A549 (cell line): ENCODE data around the gene LRG1. TPM values are rescaled to one million over a fixed set of nuclear protein-coding genes. Genes with fewer than 3 reads are reported as not detected.

Experiments
- ATAC-seq, 2 experiments: fragments of 200-7000 bp in 1 of 2; fragments of >200 bp in 1 of 2; cut with Nextera tagmentation in 1 of 2; cut with Tn5 transposase in 1 of 2; 3 replicates each; pipeline versions ENCODE4 v1.8.0 to v1.9.1; 2018 to 2020; ENCODE audit warnings: mild to moderate bottlenecking in 1 of 2, moderate library complexity in 1 of 2
- CTCF ChIA-PET: fragments of 300-600 bp; sonication (Branson Sonifier 250); formaldehyde crosslinking; extraction: SDS; loops from one replicate; lab custom pipeline; 2021; ENCODE audit warnings: antibody characterized with exemption, inconsistent platforms; lab: Yijun Ruan, JAX
- POLR2A ChIA-PET: fragments of 350-600 bp; formaldehyde crosslinking; extraction: SDS; loops from one replicate; lab custom pipeline; 2021; ENCODE audit warnings: antibody characterized with exemption, inconsistent platforms; lab: Yijun Ruan, JAX
- DNase-seq, 2 experiments: peaks; one replicate each; pipeline versions ENCODE4 v3.0.0 to v3.0.0-alpha.2; 2011 to 2016; ENCODE audit warnings: low read depth in 1 of 2, low spot score in 1 of 2
- FAIRE-seq: peaks from 2 replicates; lab custom pipeline; 2011; peaks lifted over from hg19 to GRCh38; lab: Jason Lieb, UNC
- H3K27ac ChIP-seq, 2 experiments: fragments of >200 bp; sonication (Bioruptor Twin); formaldehyde crosslinking; 3 replicates each; pipeline ENCODE4 v1.5.1; 2016 to 2017
- H3K4me1 ChIP-seq: fragments of >200 bp; sonication (Bioruptor Twin); formaldehyde crosslinking; 3 replicates; pipeline ENCODE4 v1.6.1; 2016
- H3K4me2 ChIP-seq: fragments of >200 bp; sonication (Bioruptor Twin); formaldehyde crosslinking; 3 replicates; pipeline ENCODE4 v1.6.1; 2016
- H3K4me3 ChIP-seq: fragments of >200 bp; sonication (Bioruptor Twin); formaldehyde crosslinking; 3 replicates; pipeline ENCODE4 v1.5.1; 2016
- H3K9me3 ChIP-seq: fragments of >200 bp; sonication (Bioruptor Twin); formaldehyde crosslinking; 3 replicates; pipeline ENCODE4 v1.6.1; 2016
- CBX8 ChIP-seq: fragments of 200-600 bp; sonication (generic); IDR thresholded peaks from 2 replicates; pipeline ENCODE4 v1.6.1; 2016
- CEBPB ChIP-seq, 2 experiments: fragments of >200 bp in 1 of 2; sonication (Bioruptor Twin) in 1 of 2; formaldehyde crosslinking in 1 of 2; IDR thresholded peaks; 2 replicates each; pipeline ENCODE4 v1.6.1; 2012 to 2016
- EP300 ChIP-seq, 2 experiments: fragments of >200 bp; sonication (Bioruptor Twin); formaldehyde crosslinking; IDR thresholded peaks; 2 replicates in 1 of 2; 3 replicates in 1 of 2; pipeline ENCODE4 v1.6.1; 2016 to 2017
- FOXS1 ChIP-seq: fragments of 250-450 bp; sonication (Bioruptor Pico); IDR thresholded peaks from 2 replicates; pipeline ENCODE4 v1.5.0; 2020; ENCODE audit warnings: mild to moderate bottlenecking, moderate library complexity
- GATA3 ChIP-seq: IDR thresholded peaks from 2 replicates; pipeline ENCODE4 v1.6.1; 2012; ENCODE audit warnings: borderline replicate concordance
- HOXB5 ChIP-seq: fragments of 250-450 bp; sonication (Bioruptor Pico); IDR thresholded peaks from 2 replicates; pipeline ENCODE4 v1.5.0; 2020; ENCODE audit warnings: mild to moderate bottlenecking, moderate library complexity
- JUN ChIP-seq, 2 experiments: fragments of >200 bp; sonication (Bioruptor Twin); formaldehyde crosslinking; IDR thresholded peaks; 2 replicates in 1 of 2; 3 replicates in 1 of 2; pipeline ENCODE4 v1.6.1; 2016 to 2017
- KDM1A ChIP-seq: fragments of 200-600 bp; sonication (generic); IDR thresholded peaks from 2 replicates; pipeline ENCODE4 v1.6.1; 2016; ENCODE audit warnings: low read depth, mild to moderate bottlenecking
- MYC ChIP-seq: IDR thresholded peaks from 2 replicates; pipeline ENCODE4 v1.6.1; 2012; ENCODE audit warnings: mild to moderate bottlenecking, inconsistent platforms, low read length, improper control_type of control experiment, borderline replicate concordance
- NFE2L2 ChIP-seq: fragments of 150-350 bp; conservative IDR thresholded peaks from 2 replicates; pipeline ENCODE4 v1.6.1; 2014; ENCODE audit warnings: low read length
- NR3C1 ChIP-seq: fragments of >200 bp; sonication (Bioruptor Twin); formaldehyde crosslinking; IDR thresholded peaks from 3 replicates; pipeline ENCODE4 v1.6.1; 2017
- RAD21 ChIP-seq, 2 experiments: fragments of >200 bp in 1 of 2; sonication (Bioruptor Twin) in 1 of 2; formaldehyde crosslinking in 1 of 2; IDR thresholded peaks in 1 of 2; conservative IDR thresholded peaks in 1 of 2; 2 replicates in 1 of 2; 3 replicates in 1 of 2; pipeline ENCODE4 v1.6.1; 2012 to 2018; ENCODE audit warnings: inconsistent platforms in 1 of 2
- SREBF2 ChIP-seq: fragments of 450-650 bp; IDR thresholded peaks from 2 replicates; pipeline ENCODE4 v1.6.1; 2014; ENCODE audit warnings: mild to moderate bottlenecking, moderate library complexity
- TP53 ChIP-seq: fragments of 250-450 bp; sonication (Bioruptor Pico); IDR thresholded peaks from 2 replicates; pipeline ENCODE4 v1.5.0; 2021; ENCODE audit warnings: mild to moderate bottlenecking, moderate library complexity
- ZSCAN20 ChIP-seq: fragments of 250-450 bp; sonication (Bioruptor Pico); IDR thresholded peaks from 2 replicates; pipeline ENCODE4 v1.8.0; 2022; ENCODE audit warnings: mild to moderate bottlenecking, moderate library complexity
- WGBS: methylation state at CpG from one replicate; pipeline ENCODE4 v1.1.6; 2017; ENCODE audit errors: missing lambda C conversion rate; 5-methylcytosine and 5-hydroxymethylcytosine counted together
- polyA plus RNA-seq, 4 experiments: library from polyadenylated mRNA; depleted of rRNA in 3 of 4; stranded (reverse); fragments of >200 nt; fragmentation: RNase III in 1 of 4; extraction: RNeasy Plus Mini Kit Qiagen cat#74134 plus additional on column Dnase treatment in 1 of 4; gene quantifications; 2 replicates in 3 of 4; 3 replicates in 1 of 4; pipeline ENCODE4 v1.2.3, GENCODE V29; 2011 to 2017
- TF ChIP-seq, protein P1 (sequence below): fragments of >200 bp; sonication (Bioruptor Twin); formaldehyde crosslinking; IDR thresholded peaks from 3 replicates; pipeline ENCODE4 v1.5.1; 2016

The LRG1 gene
- polyA plus RNA-seq, 2 of the 4 experiments (the other 2 are of a cell fraction), result 0.18 TPM; not detected in 1

DNA sequence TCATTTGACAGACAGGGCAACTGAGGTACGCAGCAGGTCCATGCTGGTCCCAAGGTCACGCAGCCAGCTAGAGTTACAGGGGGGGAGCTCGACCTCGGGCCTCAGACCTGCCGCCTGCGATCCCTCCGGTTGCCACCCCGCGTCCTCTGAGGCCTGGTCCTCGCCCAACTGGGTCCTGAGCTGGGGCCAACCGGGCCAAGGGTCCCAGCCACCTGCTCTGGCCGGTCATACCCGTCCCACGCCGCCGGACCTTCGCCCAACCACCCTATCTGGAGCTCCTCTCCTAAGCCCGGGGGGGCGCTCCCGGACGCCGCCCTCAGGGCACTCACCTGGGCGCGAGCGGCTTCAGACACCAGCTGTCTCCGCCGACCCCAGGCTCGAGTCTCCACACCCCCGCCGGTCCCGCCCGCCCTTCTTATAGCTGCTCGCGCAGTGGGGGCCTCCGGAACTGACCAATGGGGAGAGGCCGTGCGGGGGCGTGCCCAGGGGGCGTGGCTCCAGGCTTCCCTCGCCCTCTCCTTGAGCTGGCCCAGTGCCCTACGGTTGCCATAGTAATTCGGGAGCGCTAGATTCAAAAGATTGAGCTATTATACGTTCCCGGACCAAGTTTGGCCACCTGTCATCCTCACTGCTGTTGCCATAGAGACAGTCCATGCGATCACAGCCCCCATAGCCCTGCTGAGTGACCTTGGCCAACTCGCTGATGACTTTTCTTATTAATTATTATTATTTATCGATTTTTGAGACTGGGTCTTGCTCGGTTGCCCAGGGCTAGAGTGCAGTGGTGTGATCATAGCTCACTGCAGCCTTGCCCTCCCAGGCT, 4.8 kb downstream of the LRG1 start, which contains the start of gene PLIN5:
Gene PLIN5, minus strand, starts transcription at position 389 of the 823 bp plus-strand sequence. CDS start 1,150 bp downstream, outside the sequence.
- no peaks in the 10 kb centered on the region for H3K9me3 ChIP-seq
- 23% methylated on average over 15 of the region's 49 CpGs for WGBS
- 0 out of 6 replicates have a peak within 1 kb of the TSS, but pooled peaks of 1 of the 2 experiments have one; percentile 28 for H3K27ac ChIP-seq
- H3K4me2 ChIP-seq, result peak within 1 kb of the TSS; percentile 75
- ChIA-PET POLR2A (interaction anchor here (0.9 kb wide), 1 partner anchor 14 kb away, joined by 4 read pairs; no protein-coding TSS in a partner anchor), CTCF (interaction anchor here (0.6 to 3.5 kb wide), 5 partner anchors 11 to 545 kb away, joined by 3 to 51 read pairs (median 6); no protein-coding TSS in a partner anchor)
- ATAC-seq (peak; percentile 61 to 83), DNase-seq (peak; percentile 65 to 66), FAIRE-seq (no peak)
- peak within 1 kb of the TSS; percentile 32; the same call in 1 of the 3 replicates for H3K4me3 ChIP-seq
- TF ChIP-seq SREBF2, result no peak
- no peaks in the 10 kb centered on the region for H3K4me1 ChIP-seq

DNA sequence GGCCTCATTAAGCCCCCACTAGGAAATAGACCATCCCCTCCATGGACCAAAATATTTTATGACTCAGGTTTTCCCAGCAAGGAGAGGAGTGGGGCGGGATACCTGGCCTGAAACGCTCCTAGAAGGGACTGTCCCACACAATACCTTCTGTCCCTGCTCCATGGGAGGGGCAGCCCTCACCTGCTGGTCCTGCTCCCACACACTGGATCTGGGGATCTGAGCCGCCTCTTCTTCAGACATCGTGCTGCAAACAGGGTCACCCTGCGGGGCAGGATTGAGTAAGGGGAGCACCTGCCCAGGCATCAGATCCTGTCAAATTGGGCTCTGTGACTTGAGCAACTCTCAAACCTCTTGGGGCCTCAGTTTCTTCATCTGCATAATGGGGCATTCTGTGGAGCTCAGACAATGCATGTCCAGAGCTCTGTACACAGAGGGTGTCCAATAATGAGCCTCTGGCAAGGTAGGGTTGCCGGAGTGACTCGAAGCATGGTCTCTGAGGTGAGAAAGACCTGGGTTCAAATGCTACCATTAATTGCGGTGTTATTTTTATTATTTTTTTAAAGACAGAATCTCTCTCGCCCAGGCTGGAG, 5.9 kb downstream of the LRG1 start:
- DNase-seq (no peak), FAIRE-seq (no peak), ATAC-seq (no peak)
- H3K4me1 ChIP-seq, result no peaks in the 10 kb centered on the region
- TF ChIP-seq EP300 (IDR thresholded peaks at IDR 0.05) (no peak), JUN (IDR thresholded peaks at IDR 0.05) (no peak), SREBF2 (no peak), FOXS1 (CRISPR knock-in tag) (no peak), CBX8 (no peak), GATA3 (no peak), NFE2L2 (no peak), TP53 (CRISPR knock-in tag) (no peak), ZSCAN20 (CRISPR knock-in tag) (no peak), MYC (no peak), HOXB5 (no peak)
- ChIA-PET POLR2A (no interaction called here), CTCF (interaction anchor here (0.9 to 3.5 kb wide), 5 partner anchors 9 to 14 kb away, joined by 3 to 51 read pairs (median 12); no protein-coding TSS in a partner anchor)
- 78% methylated on average over 9 of the region's 9 CpGs for whole genome bisulfite sequencing
- H3K4me3 ChIP-seq, result no peak overlapping the region
- H3K27ac ChIP-seq, result no peak overlapping the region
- H3K9me3 ChIP-seq, result no peaks in the 10 kb centered on the region
- no peak overlapping the region for H3K4me2 ChIP-seq

DNA sequence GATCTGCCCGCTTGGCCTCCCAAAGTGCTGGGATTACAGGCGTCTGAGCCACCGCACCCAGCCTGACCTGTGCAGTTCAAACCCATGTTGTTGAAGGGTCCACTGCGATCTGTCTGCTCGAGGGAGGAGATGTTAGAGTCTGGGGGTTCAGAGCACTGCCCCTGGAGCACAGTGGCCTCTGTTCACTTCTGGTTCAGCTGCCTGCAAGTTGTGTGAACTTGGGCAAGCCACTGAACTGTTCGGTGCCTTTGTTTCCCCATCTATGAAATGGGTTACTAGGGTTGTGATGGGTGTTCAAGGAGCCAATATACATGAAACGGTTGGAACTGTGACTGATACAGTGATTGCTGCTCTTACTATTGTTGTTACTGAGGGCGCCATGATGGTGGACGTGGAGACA, 6.5 kb downstream of the LRG1 start:
- POLR2A ChIA-PET, result no interaction called here
- Histone ChIP-seq H3K27ac (no peak overlapping the region), H3K4me2 (no peak overlapping the region), H3K4me1 (no peaks in the 10 kb centered on the region), H3K9me3 (no peaks in the 10 kb centered on the region), H3K4me3 (no peak overlapping the region)
- DNase-seq (no peak), ATAC-seq (no peak), FAIRE-seq (no peak)
- TF ChIP-seq KDM1A (peak; percentile 52; the same call in 1 of the 2 replicates), RAD21 (conservative IDR thresholded peaks at IDR 0.05 in 1 of 2, IDR thresholded peaks at IDR 0.05 in 1 of 2) (no peak), NR3C1 (no peak), CEBPB (IDR thresholded peaks at IDR 0.05) (no peak), CBX8 (no peak), HOXB5 (no peak)
- TF ChIP-seq, protein P1, sequence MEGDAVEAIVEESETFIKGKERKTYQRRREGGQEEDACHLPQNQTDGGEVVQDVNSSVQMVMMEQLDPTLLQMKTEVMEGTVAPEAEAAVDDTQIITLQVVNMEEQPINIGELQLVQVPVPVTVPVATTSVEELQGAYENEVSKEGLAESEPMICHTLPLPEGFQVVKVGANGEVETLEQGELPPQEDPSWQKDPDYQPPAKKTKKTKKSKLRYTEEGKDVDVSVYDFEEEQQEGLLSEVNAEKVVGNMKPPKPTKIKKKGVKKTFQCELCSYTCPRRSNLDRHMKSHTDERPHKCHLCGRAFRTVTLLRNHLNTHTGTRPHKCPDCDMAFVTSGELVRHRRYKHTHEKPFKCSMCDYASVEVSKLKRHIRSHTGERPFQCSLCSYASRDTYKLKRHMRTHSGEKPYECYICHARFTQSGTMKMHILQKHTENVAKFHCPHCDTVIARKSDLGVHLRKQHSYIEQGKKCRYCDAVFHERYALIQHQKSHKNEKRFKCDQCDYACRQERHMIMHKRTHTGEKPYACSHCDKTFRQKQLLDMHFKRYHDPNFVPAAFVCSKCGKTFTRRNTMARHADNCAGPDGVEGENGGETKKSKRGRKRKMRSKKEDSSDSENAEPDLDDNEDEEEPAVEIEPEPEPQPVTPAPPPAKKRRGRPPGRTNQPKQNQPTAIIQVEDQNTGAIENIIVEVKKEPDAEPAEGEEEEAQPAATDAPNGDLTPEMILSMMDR, result no peak
- CTCF ChIA-PET, result interaction anchor here (0.9 to 2.8 kb wide), 2 partner anchors 8 to 10 kb away, joined by 3 to 12 read pairs; no protein-coding TSS in a partner anchor
- WGBS, result 56% methylated on average over 5 of the region's 9 CpGs
